ENCODE measurements around the gene MYBPC2.

MYBPC2 gene

DNA sequence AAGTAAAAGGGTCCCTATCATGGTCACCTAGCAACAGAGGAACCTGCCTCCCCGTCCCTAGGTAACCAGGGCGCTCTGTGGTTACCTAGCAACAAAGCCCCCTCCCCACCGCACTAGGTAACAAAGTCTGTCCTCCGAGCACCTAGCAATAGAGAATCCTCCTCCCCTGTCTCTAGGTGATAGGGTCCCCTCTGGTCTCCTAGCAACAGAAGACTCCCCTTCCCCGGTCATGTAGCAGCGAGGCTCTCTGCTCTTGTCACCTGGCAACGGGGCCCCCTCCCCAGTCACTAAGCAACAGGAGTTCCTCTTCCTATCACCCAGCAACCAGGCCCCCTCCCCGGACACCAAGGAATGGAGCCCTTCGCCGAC is 78.0 kb downstream of the MYBPC2 start:
- TF ChIP-seq TAF1 (IDR thresholded peaks at IDR 0.05; ENCODE audit: borderline replicate concordance, insufficient read depth, low read length) (no peak), POLR2AphosphoS5 (IDR thresholded peaks at IDR 0.05; ENCODE audit: low read depth, low read length) (no peak), SIN3A (IDR thresholded peaks at IDR 0.05; ENCODE audit: borderline replicate concordance, insufficient read depth, low read length) (no peak), FOXP2 (optimal IDR thresholded peaks at IDR 0.05; ENCODE audit: borderline replicate concordance, extremely low read depth, extremely low read length, insufficient read depth) (no peak)
- TF ChIP-seq, protein P1, sequence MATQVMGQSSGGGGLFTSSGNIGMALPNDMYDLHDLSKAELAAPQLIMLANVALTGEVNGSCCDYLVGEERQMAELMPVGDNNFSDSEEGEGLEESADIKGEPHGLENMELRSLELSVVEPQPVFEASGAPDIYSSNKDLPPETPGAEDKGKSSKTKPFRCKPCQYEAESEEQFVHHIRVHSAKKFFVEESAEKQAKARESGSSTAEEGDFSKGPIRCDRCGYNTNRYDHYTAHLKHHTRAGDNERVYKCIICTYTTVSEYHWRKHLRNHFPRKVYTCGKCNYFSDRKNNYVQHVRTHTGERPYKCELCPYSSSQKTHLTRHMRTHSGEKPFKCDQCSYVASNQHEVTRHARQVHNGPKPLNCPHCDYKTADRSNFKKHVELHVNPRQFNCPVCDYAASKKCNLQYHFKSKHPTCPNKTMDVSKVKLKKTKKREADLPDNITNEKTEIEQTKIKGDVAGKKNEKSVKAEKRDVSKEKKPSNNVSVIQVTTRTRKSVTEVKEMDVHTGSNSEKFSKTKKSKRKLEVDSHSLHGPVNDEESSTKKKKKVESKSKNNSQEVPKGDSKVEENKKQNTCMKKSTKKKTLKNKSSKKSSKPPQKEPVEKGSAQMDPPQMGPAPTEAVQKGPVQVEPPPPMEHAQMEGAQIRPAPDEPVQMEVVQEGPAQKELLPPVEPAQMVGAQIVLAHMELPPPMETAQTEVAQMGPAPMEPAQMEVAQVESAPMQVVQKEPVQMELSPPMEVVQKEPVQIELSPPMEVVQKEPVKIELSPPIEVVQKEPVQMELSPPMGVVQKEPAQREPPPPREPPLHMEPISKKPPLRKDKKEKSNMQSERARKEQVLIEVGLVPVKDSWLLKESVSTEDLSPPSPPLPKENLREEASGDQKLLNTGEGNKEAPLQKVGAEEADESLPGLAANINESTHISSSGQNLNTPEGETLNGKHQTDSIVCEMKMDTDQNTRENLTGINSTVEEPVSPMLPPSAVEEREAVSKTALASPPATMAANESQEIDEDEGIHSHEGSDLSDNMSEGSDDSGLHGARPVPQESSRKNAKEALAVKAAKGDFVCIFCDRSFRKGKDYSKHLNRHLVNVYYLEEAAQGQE (IDR thresholded peaks at IDR 0.05; ENCODE audit: insufficient read depth in 1 of 2, low read depth in 2 of 2, low read length in 2 of 2): no peak

DNA sequence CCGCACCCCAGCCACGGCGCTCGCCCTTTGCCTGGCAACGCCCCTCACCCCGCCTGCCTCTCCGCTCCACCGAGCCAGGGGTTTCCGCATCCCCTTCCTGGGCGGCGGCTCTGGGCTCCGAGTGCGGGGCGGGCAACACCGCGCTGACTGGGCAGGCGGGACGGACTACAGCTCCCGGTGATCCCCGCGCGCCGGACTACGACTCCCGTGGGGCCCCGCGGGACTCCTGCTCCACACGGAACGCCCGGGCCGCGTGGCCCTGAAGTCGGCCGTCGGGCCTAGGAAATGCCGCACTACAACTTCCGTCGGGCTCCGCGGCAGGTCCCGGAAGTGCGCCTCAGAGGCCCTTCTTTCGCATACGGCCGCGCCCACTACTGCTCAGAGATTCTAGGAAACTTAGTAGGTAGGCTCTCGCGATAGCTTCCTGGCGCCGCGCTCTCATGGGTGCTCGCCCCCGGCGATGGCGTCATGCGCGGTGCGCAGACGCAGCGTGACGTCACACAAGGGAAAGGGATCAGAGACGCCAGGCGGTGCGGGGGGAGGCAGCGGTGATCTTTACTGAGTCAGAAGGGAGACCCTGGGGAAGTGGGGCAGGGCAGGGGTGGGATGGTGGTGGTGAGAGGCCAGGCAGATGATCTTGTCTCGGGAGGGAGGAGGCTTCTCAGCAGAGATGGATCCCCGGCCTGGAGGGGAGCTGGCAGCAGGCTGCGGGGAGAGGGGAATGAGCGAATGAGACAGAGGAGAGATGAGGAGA is 78.6 kb downstream of the MYBPC2 start, which contains the start of gene JOSD2:
JOSD2 (minus strand) TSS at position 123 of the 754 bp plus-strand sequence. CDS start 760 bp downstream, outside the sequence.
- TF ChIP-seq, protein P1 (IDR thresholded peaks at IDR 0.05; ENCODE audit: insufficient read depth in 1 of 2, low read depth in 2 of 2, low read length in 2 of 2): no peak
- TF ChIP-seq TAF1 (IDR thresholded peaks at IDR 0.05; ENCODE audit: borderline replicate concordance, insufficient read depth, low read length) (peak; percentile 31; the same call in 1 of the 2 replicates), POLR2AphosphoS5 (IDR thresholded peaks at IDR 0.05; ENCODE audit: low read depth, low read length) (peak; percentile 57), FOXP2 (optimal IDR thresholded peaks at IDR 0.05; ENCODE audit: borderline replicate concordance, extremely low read depth, extremely low read length, insufficient read depth) (peak; percentile 91), SIN3A (IDR thresholded peaks at IDR 0.05; ENCODE audit: borderline replicate concordance, insufficient read depth, low read length) (peak; percentile 53; the same call in 1 of the 2 replicates)

DNA sequence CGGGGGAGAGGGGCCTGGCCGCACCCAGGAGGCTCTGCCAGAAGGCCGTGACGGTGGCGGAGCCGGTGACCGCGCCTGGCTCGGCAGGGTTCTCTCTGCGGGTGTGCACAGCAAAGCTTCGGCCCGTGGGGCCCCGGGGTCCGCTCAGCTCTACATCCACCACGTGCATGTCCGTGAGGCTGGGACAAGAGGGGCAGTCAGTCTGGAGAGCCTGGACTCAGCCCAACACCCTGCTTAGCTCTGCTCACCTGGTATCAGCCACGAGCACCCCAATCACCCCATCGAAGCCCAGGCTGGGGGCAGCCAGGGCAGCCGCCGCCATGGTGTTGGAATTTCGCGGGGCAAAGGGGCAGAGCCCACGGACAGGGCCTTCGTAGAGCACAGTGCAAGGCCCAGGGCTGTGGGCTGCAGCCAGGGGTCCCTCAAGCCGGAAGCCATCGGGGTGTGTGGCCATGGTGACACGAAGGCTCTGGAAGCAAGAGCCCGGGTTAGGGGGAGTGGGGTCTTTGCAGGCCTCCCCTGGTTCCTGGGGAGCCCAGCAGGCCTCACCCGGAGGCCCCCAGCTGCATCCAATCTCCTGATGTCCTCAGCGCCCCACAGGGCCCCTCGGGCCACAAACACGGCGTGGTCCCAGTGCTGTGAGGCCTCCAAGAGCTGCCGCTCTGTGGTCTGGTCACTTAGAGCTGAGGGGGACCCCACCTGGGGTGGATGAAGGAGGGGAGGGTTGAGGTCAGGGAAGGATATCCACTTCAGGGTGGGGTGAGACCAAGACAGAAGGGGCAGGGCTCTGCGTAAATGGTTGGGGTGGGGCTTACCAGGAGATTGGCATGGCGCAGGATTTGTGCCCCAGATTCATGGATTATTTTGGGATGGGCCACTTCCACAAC is 79.7 kb downstream of the MYBPC2 start:
- no peak for TF ChIP-seq TAF1 (IDR thresholded peaks at IDR 0.05; ENCODE audit: borderline replicate concordance, insufficient read depth, low read length)
- no peak for TF ChIP-seq SIN3A (IDR thresholded peaks at IDR 0.05; ENCODE audit: borderline replicate concordance, insufficient read depth, low read length)
- TF ChIP-seq, protein P1 (IDR thresholded peaks at IDR 0.05; ENCODE audit: insufficient read depth in 1 of 2, low read depth in 2 of 2, low read length in 2 of 2): no peak
- TF ChIP-seq POLR2AphosphoS5 (IDR thresholded peaks at IDR 0.05; ENCODE audit: low read depth, low read length): no peak
- no peak for TF ChIP-seq FOXP2 (optimal IDR thresholded peaks at IDR 0.05; ENCODE audit: borderline replicate concordance, extremely low read depth, extremely low read length, insufficient read depth)

DNA sequence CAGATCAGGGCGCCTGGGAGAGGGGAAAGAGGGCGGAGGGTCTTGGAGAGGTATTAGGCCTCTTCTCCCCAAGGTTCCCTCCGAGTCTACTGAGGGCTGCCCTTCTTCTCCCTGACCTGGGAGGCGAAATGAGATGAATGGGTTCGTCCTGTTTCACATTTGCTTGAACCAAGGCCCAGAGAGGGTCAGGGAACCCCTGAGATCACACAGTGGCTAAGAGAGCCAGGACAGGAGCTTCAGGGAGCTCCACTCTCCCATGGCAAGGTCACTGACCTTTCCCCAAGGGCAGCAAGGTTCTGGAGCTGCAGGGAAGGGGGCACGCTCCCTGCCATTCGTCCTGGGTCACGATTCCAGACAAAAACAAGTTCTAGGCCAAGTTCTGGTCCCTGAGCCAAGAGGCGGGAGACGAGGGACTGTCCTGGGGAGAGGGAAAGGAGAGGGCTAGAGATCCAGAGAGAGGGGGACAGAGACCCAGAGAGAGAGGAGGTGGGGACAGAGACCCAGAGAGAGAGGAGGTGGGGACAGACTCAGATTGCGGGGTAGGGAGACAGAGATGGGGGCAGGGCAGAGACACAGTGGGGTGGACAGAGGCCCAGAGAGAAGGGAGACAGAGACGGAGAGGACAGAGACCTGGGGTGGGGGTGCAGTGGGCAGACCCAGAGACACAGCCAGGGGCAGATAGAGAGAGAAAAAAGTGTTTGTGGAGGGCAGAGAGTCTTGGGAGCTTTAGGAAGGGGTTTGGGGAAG is 80.5 kb downstream of the MYBPC2 start:
- TF ChIP-seq TAF1 (IDR thresholded peaks at IDR 0.05; ENCODE audit: borderline replicate concordance, insufficient read depth, low read length) (no peak), SIN3A (IDR thresholded peaks at IDR 0.05; ENCODE audit: borderline replicate concordance, insufficient read depth, low read length) (no peak), POLR2AphosphoS5 (IDR thresholded peaks at IDR 0.05; ENCODE audit: low read depth, low read length) (no peak), FOXP2 (optimal IDR thresholded peaks at IDR 0.05; ENCODE audit: borderline replicate concordance, extremely low read depth, extremely low read length, insufficient read depth) (no peak)
- TF ChIP-seq, protein P1 (IDR thresholded peaks at IDR 0.05; ENCODE audit: insufficient read depth in 1 of 2, low read depth in 2 of 2, low read length in 2 of 2): no peak
